Gastroesophageal sphincter (tissue), 3 donors: ENCODE measurements around the gene PNMT.

Source experiments
- POLR2A ChIP-seq, 2 donors: fragments of 450-650 bp; IDR thresholded peaks; one replicate each; pipeline ENCODE4 v1.6.1; 2017; ENCODE audit warnings: antibody characterized with exemption in 2 of 2, mild to moderate bottlenecking in 2 of 2, moderate library complexity in 1 of 2
- POLR2AphosphoS5 ChIP-seq: sonication (generic); formaldehyde crosslinking; IDR thresholded peaks from one replicate; pipeline ENCODE4 v1.6.1; 2017; ENCODE audit warnings: antibody characterized with exemption
- TF ChIP-seq, protein P1 (sequence below), 4 experiments: fragments of 200-600 bp in 2 of 4; fragments of 450-650 bp in 2 of 4; sonication (generic) in 1 of 4; IDR thresholded peaks; one replicate each; pipeline ENCODE4 v1.5.1; 2017 to 2019; ENCODE audit warnings: antibody characterized with exemption in 4 of 4, mild to moderate bottlenecking in 2 of 4, moderate library complexity in 2 of 4

- TF ChIP-seq POLR2A (IDR thresholded peaks at IDR 0.05) (no peak), POLR2AphosphoS5 (no peak)
- TF ChIP-seq, protein P1, sequence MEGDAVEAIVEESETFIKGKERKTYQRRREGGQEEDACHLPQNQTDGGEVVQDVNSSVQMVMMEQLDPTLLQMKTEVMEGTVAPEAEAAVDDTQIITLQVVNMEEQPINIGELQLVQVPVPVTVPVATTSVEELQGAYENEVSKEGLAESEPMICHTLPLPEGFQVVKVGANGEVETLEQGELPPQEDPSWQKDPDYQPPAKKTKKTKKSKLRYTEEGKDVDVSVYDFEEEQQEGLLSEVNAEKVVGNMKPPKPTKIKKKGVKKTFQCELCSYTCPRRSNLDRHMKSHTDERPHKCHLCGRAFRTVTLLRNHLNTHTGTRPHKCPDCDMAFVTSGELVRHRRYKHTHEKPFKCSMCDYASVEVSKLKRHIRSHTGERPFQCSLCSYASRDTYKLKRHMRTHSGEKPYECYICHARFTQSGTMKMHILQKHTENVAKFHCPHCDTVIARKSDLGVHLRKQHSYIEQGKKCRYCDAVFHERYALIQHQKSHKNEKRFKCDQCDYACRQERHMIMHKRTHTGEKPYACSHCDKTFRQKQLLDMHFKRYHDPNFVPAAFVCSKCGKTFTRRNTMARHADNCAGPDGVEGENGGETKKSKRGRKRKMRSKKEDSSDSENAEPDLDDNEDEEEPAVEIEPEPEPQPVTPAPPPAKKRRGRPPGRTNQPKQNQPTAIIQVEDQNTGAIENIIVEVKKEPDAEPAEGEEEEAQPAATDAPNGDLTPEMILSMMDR (IDR thresholded peaks at IDR 0.05): no peak
Observed at GRCh38 chr17:39716073-39716818, 48.0 kb downstream of the PNMT start.
